ENCODE results near the gene C5AR1.

C5AR1 gene

GRCh38 chr19:47267350-47267759, 42.3 kb upstream of the C5AR1 start:
- ATAC-seq (ENCODE audit: low read depth) (no peak), DNase-seq (ENCODE audit: low spot score) (no peak)
- Histone ChIP-seq H3K36me3 (ENCODE audit: low read depth) (peaks cover 41% of the 10 kb centered on the region), H3K4me1 (ENCODE audit: insufficient read depth, poor library complexity, severe bottlenecking) (no peaks in the 10 kb centered on the region), H3K4me3 (ENCODE audit: severe bottlenecking) (no peak overlapping the region), H3K27ac (ENCODE audit: poor library complexity, severe bottlenecking) (no peak overlapping the region), H3K27me3 (ENCODE audit: insufficient read depth, poor library complexity, severe bottlenecking) (no peaks in the 10 kb centered on the region), H3K9me3 (ENCODE audit: severe bottlenecking) (no peaks in the 10 kb centered on the region)
- TF ChIP-seq, protein P1, sequence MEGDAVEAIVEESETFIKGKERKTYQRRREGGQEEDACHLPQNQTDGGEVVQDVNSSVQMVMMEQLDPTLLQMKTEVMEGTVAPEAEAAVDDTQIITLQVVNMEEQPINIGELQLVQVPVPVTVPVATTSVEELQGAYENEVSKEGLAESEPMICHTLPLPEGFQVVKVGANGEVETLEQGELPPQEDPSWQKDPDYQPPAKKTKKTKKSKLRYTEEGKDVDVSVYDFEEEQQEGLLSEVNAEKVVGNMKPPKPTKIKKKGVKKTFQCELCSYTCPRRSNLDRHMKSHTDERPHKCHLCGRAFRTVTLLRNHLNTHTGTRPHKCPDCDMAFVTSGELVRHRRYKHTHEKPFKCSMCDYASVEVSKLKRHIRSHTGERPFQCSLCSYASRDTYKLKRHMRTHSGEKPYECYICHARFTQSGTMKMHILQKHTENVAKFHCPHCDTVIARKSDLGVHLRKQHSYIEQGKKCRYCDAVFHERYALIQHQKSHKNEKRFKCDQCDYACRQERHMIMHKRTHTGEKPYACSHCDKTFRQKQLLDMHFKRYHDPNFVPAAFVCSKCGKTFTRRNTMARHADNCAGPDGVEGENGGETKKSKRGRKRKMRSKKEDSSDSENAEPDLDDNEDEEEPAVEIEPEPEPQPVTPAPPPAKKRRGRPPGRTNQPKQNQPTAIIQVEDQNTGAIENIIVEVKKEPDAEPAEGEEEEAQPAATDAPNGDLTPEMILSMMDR (IDR thresholded peaks at IDR 0.05; ENCODE audit: poor library complexity, severe bottlenecking) = no peak

- H3K4me1 ChIP-seq (ENCODE audit: insufficient read depth, poor library complexity, severe bottlenecking) = no peaks in the 10 kb centered on the region
- no peak for ATAC-seq (ENCODE audit: low read depth)
Measured at GRCh38 chr19:47268028-47268427, 41.6 kb upstream of the C5AR1 start.

GRCh38 chr19:47269596-47269995, 40.1 kb upstream of the C5AR1 start:
- H3K9me3 ChIP-seq (ENCODE audit: severe bottlenecking) = no peaks in the 10 kb centered on the region
- no peak overlapping the region for H3K4me3 ChIP-seq (ENCODE audit: severe bottlenecking)
- TF ChIP-seq, protein P1 (IDR thresholded peaks at IDR 0.05; ENCODE audit: poor library complexity, severe bottlenecking) = no peak
- DNase-seq (ENCODE audit: low spot score) (no peak), ATAC-seq (ENCODE audit: low read depth) (no peak)
- H3K27me3 ChIP-seq (ENCODE audit: insufficient read depth, poor library complexity, severe bottlenecking) = no peaks in the 10 kb centered on the region
- peaks cover 26% of the 10 kb centered on the region for H3K36me3 ChIP-seq (ENCODE audit: low read depth)
- no peak overlapping the region for H3K27ac ChIP-seq (ENCODE audit: poor library complexity, severe bottlenecking)
- no peaks in the 10 kb centered on the region for H3K4me1 ChIP-seq (ENCODE audit: insufficient read depth, poor library complexity, severe bottlenecking)

More at GRCh38 chr19:47268028-47268427, 41.6 kb upstream of the C5AR1 start:
- DNase-seq (ENCODE audit: low spot score) = no peak
- TF ChIP-seq, protein P1 (IDR thresholded peaks at IDR 0.05; ENCODE audit: poor library complexity, severe bottlenecking) = no peak
- Histone ChIP-seq H3K27ac (ENCODE audit: poor library complexity, severe bottlenecking) (no peak overlapping the region), H3K27me3 (ENCODE audit: insufficient read depth, poor library complexity, severe bottlenecking) (no peaks in the 10 kb centered on the region), H3K9me3 (ENCODE audit: severe bottlenecking) (no peaks in the 10 kb centered on the region), H3K36me3 (ENCODE audit: low read depth) (peaks cover 39% of the 10 kb centered on the region), H3K4me3 (ENCODE audit: severe bottlenecking) (no peak overlapping the region)

GRCh38 chr19:47270408-47270807, 39.3 kb upstream of the C5AR1 start:
- no peaks in the 10 kb centered on the region for H3K27me3 ChIP-seq (ENCODE audit: insufficient read depth, poor library complexity, severe bottlenecking)
- no peak for ATAC-seq (ENCODE audit: low read depth)
- DNase-seq (ENCODE audit: low spot score) = no peak
- H3K36me3 ChIP-seq (ENCODE audit: low read depth) = peaks cover 19% of the 10 kb centered on the region
- no peaks in the 10 kb centered on the region for H3K4me1 ChIP-seq (ENCODE audit: insufficient read depth, poor library complexity, severe bottlenecking)
- H3K9me3 ChIP-seq (ENCODE audit: severe bottlenecking) = no peaks in the 10 kb centered on the region
- H3K27ac ChIP-seq (ENCODE audit: poor library complexity, severe bottlenecking) = no peak overlapping the region
- H3K4me3 ChIP-seq (ENCODE audit: severe bottlenecking) = no peak overlapping the region
- TF ChIP-seq, protein P1 (IDR thresholded peaks at IDR 0.05; ENCODE audit: poor library complexity, severe bottlenecking) = no peak

GRCh38 chr19:47271949-47272348, 37.7 kb upstream of the C5AR1 start:
- Histone ChIP-seq H3K4me3 (ENCODE audit: severe bottlenecking) (no peak overlapping the region), H3K36me3 (ENCODE audit: low read depth) (peaks cover 11% of the 10 kb centered on the region; the same call in 1 of the 2 replicates)

More at GRCh38 chr19:47271949-47272348, 37.7 kb upstream of the C5AR1 start:
- no peak overlapping the region for H3K27ac ChIP-seq (ENCODE audit: poor library complexity, severe bottlenecking)
- TF ChIP-seq, protein P1 (IDR thresholded peaks at IDR 0.05; ENCODE audit: poor library complexity, severe bottlenecking) = no peak
- H3K27me3 ChIP-seq (ENCODE audit: insufficient read depth, poor library complexity, severe bottlenecking) = no peaks in the 10 kb centered on the region
- H3K4me1 ChIP-seq (ENCODE audit: insufficient read depth, poor library complexity, severe bottlenecking) = no peaks in the 10 kb centered on the region
- DNase-seq (ENCODE audit: low spot score) = no peak
- ATAC-seq (ENCODE audit: low read depth) = no peak
- no peaks in the 10 kb centered on the region for H3K9me3 ChIP-seq (ENCODE audit: severe bottlenecking)
